ENCODE data around the gene TXNDC12. TPM values are rescaled to one million over a fixed set of nuclear protein-coding genes. Genes with fewer than 3 reads are reported as not detected.
"Not testable (repeated sequence)": the region's sequence is repeated elsewhere in the genome, so short reads cannot be mapped to it uniquely, and the experiment has no call there.

TXNDC12 gene
- total RNA-seq, 4 donors from 2014 or later = 16.9 to 23.0 (median 19.6) TPM

DNA sequence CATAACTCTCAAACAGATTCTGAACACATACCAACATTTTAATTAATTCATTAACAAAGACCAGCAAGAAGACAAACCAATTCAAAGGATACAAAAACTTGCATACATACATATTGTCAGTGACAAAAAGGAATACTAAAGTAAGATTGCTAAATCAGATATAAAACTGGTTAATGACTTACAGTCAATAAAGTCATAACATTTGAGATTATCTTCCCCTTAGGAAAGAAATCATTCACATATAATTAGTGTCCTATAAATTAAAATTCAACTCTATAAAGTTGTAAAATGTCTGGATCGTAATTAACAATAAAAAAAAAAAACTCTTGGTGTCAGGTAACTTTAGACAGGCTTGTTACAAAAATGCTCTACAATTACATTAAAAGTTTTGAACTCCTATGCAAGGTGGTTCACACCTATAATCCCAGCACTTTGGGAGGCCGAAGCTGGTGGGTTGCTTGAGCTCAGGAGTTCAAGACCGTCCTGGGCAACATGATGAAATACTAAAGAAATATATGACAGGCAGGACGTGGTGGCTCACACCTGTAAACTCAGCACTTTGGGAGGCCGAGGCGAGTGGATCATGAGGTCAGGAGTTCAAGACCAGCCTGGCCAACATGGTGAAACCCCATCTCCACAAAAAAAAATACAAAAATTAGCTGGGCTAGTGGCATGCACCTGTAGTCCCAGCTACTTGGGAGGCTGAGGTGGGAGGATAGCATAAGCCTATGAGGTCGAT is 46.8 kb downstream of the TXNDC12 start:
- ATAC-seq = no peak
- Histone ChIP-seq H3K36me3 (no peaks in the 10 kb centered on the region), H3K4me3 (no peak overlapping the region), H3K27me3 (peaks cover 22% of the 10 kb centered on the region), H3K27ac (no peak overlapping the region), H3K9me3 (no peaks in the 10 kb centered on the region), H3K4me1 (peaks cover 0 to 5% (median 0%) of the 10 kb centered on the region in 3 donors)
- WGBS, 2 donors (ENCODE audit: low coverage in 1 of 2) = 83 to 87% methylated on average over 4 to 7 of the region's 7 CpGs
- TF ChIP-seq POLR2A (IDR thresholded peaks at IDR 0.05) = no peak
- TF ChIP-seq POLR2AphosphoS5 (IDR thresholded peaks at IDR 0.05) = no peak
- no peak for TF ChIP-seq CTCF (IDR thresholded peaks at IDR 0.05)
- TF ChIP-seq EP300 (IDR thresholded peaks at IDR 0.05) = no peak

GRCh38 chr1:52007215-52008002 is 47.6 kb downstream of the TXNDC12 start:
- no peak for ATAC-seq
- 37 to 45% methylated on average over 4 to 5 of the region's 5 CpGs for WGBS, 2 donors (ENCODE audit: low coverage in 1 of 2)
- Histone ChIP-seq H3K9me3 (no peaks in the 10 kb centered on the region), H3K36me3 (no peaks in the 10 kb centered on the region), H3K4me1 (peaks cover 0 to 5% (median 0%) of the 10 kb centered on the region in 3 donors), H3K27me3 (peaks cover 29% of the 10 kb centered on the region), H3K27ac (no peak overlapping the region), H3K4me3 (no peak overlapping the region)
- TF ChIP-seq POLR2A (IDR thresholded peaks at IDR 0.05) = no peak
- TF ChIP-seq CTCF (IDR thresholded peaks at IDR 0.05) = no peak
- no peak for TF ChIP-seq EP300 (IDR thresholded peaks at IDR 0.05)

DNA sequence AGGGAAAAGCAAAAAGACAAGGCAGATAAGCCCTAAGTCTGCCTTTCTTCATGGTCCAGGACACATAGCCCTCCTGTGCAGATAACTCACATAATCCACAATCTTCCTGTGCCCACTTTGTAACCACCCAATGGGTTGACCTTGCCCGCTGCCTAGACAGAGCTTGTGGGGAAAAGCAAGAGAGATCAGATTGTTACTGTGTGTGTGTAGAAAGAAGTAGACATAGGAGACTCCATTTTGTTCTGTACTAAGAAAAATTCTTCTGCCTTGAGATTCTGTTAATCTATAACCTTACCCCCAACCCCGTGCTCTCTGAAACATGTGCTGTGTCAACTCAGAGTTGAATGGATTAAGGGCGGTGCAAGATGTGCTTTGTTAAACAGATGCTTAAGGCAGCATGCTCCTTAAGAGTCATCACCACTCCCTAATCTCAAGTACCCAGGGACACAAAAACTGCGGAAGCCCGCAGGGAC is 48.9 kb downstream of the TXNDC12 start:
- not testable (repeated sequence) for ATAC-seq, H3K36me3 ChIP-seq, H3K27ac ChIP-seq, H3K4me1 ChIP-seq, H3K9me3 ChIP-seq, H3K4me3 ChIP-seq
- 86% methylated on average over 1 of the region's 5 CpGs; no CpG with 5 or more reads in 1 of the 2 donors for WGBS, 2 donors (ENCODE audit: low coverage in 1 of 2)
- H3K27me3 ChIP-seq = peaks cover 32% of the 10 kb centered on the region

GRCh38 chr1:52005548-52005947 is 49.4 kb downstream of the TXNDC12 start:
- H3K36me3 ChIP-seq, ATAC-seq, H3K9me3 ChIP-seq, H3K27ac ChIP-seq, H3K4me1 ChIP-seq, H3K4me3 ChIP-seq: not testable (repeated sequence)
- H3K27me3 ChIP-seq = peaks cover 32% of the 10 kb centered on the region
- WGBS, 2 donors (ENCODE audit: low coverage in 1 of 2) = 17 to 21% methylated on average over 2 to 3 of the region's 3 CpGs

DNA sequence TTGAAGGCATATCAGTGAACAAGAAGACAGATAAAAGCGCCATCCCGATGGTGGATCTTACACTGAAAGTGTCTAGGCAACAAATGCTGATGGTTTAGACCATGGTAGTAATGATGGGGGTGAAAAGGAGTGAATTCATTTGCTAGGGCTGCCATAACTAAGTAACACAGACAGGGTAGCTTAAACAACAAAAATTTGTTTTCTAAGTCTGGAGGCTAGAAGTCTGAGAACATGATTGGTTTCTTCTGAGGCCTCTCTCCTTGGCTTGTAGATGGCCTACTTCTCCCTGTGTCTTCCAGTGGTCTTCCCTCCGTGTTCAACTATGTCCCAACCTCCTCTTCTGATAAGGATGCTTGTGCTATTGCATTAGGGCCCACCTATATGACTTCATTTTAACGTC is 51.1 kb downstream of the TXNDC12 start:
- ATAC-seq = no peak
- Histone ChIP-seq H3K36me3 (no peaks in the 10 kb centered on the region), H3K27ac (no peak overlapping the region), H3K27me3 (peaks cover 32% of the 10 kb centered on the region), H3K4me1 (peaks cover 0 to 5% (median 0%) of the 10 kb centered on the region in 3 donors), H3K4me3 (no peak overlapping the region), H3K9me3 (no peaks in the 10 kb centered on the region)
- 49 to 53% methylated on average over 3 of the region's 4 CpGs for WGBS, 2 donors (ENCODE audit: low coverage in 1 of 2)
- TF ChIP-seq CTCF (IDR thresholded peaks at IDR 0.05) (no peak), POLR2A (IDR thresholded peaks at IDR 0.05) (no peak), POLR2AphosphoS5 (IDR thresholded peaks at IDR 0.05) (no peak), EP300 (IDR thresholded peaks at IDR 0.05) (no peak)

Data from gastroesophageal sphincter (tissue), 4 donors.